SK-N-MC (cell line): ENCODE measurements around the gene FTCD.
A peak's percentile ranks its signal among the peaks of the same experiment; 100 is the strongest.
"Not testable (repeated sequence)": the region's sequence is repeated elsewhere in the genome, so short reads cannot be mapped to it uniquely, and the experiment has no call there.

Experiments used
- DNase-seq: peaks from one replicate; pipeline ENCODE4 v3.0.0-alpha.2; 2011; ENCODE audit warnings: low read depth, low spot score
- H3K27ac ChIP-seq: fragments of 200-600 bp; sonication (generic); 2 replicates; pipeline ENCODE4 v1.5.1; 2016; ENCODE audit warnings: mixed run types
- H3K36me3 ChIP-seq: fragments of 200-600 bp; sonication (generic); 2 replicates; pipeline ENCODE4 v1.6.1; 2017; ENCODE audit warnings: antibody characterized with exemption, low read length, mixed read lengths; ENCODE audit not compliant: insufficient read depth
- H3K4me3 ChIP-seq: fragments of 200-600 bp; sonication (generic); 2 replicates; pipeline ENCODE4 v1.5.1; 2016
- H3K9ac ChIP-seq: fragments of 200-600 bp; sonication (generic); 2 replicates; pipeline ENCODE4 v1.8.0; 2017; ENCODE audit warnings: mixed run types, mixed read lengths; ENCODE audit not compliant: insufficient read length
- H3K9me3 ChIP-seq: fragments of 200-600 bp; sonication (generic); 2 replicates; pipeline ENCODE4 v1.6.1; 2017; ENCODE audit warnings: low read depth, mild to moderate bottlenecking, antibody characterized with exemption, low read length, moderate library complexity, mixed read lengths
- EZH2 ChIP-seq: fragments of 200-600 bp; sonication (generic); IDR thresholded peaks from one replicate; pipeline ENCODE4 v1.6.1; 2017; ENCODE audit warnings: antibody characterized with exemption
- FOXP2 ChIP-seq: optimal IDR thresholded peaks from 2 replicates; pipeline ENCODE3; 2011; ENCODE audit warnings: mild to moderate bottlenecking, moderate library complexity; ENCODE audit not compliant: insufficient read depth; ENCODE audit errors: extremely low read length, control extremely low read depth
- POLR2AphosphoS5 ChIP-seq: IDR thresholded peaks from 2 replicates; pipeline ENCODE4 v1.6.1; 2012; ENCODE audit warnings: mild to moderate bottlenecking, low read depth, low read length, borderline replicate concordance

FTCD gene

DNA sequence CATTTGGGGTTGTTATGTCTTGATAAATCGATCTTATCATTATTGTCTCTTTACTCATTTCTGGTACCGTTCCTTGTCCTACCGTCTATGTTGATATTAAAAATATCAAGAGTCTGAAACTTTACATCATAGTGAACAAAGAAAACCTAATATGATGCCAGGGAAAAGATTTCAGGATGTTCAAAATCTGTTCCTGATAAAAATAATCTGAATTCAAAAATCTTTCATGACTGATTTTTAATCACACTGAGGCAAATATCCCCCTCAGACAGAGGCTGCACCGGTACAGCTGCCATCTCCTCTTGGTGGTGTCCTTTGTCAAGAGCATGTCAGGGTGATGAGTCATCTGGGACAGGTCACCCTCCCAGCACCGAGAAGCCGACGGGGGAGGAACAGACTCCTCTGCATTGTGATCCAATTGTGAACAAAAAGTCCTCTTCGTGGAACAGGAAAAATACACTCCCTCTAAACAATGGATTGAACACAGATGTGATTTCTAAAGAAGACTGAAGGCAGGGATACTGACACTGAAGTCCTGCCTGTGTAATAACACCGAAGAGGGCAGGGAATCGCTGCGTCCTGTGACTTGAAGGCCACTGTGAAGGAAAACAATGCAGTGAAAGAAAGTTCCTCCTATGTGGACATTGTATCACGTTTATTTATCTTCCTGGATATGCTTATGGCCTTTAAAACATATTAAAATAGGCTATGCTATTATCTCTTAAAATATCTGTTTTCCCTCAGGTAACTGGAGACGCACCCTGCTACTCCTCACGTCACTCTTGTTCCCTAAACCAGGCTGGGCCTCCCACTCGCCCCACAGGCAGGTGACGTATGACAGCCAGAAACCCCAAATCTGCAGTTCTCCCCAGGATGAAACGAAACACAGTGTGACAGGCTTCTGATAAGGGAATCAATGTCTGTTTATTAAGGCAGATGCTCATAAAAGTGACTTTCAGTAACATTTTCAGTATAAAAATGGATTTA, 33.1 kb upstream of the FTCD start:
- Histone ChIP-seq H3K27ac (peak overlapping the region; percentile 65; the same call in 1 of the 2 replicates), H3K9ac (no peak overlapping the region), H3K4me3 (no peak overlapping the region), H3K36me3 (peaks cover 44% of the 10 kb centered on the region; the same call in 1 of the 2 replicates), H3K9me3 (no peaks in the 10 kb centered on the region)
- TF ChIP-seq POLR2AphosphoS5 (no peak), FOXP2 (no peak), EZH2 (no peak)
- no peak for DNase-seq

GRCh38 chr21:46187814-46188213, 32.4 kb upstream of the FTCD start:
- no peak overlapping the region for H3K4me3 ChIP-seq
- H3K27ac ChIP-seq: no peak overlapping the region
- peaks cover 39% of the 10 kb centered on the region; the same call in 1 of the 2 replicates for H3K36me3 ChIP-seq
- TF ChIP-seq FOXP2: no peak
- no peak for TF ChIP-seq EZH2
- TF ChIP-seq POLR2AphosphoS5: no peak
- H3K9me3 ChIP-seq: no peaks in the 10 kb centered on the region
- no peak overlapping the region for H3K9ac ChIP-seq
- DNase-seq: no peak

- H3K4me3 ChIP-seq: no peak overlapping the region
- TF ChIP-seq POLR2AphosphoS5: no peak
- no peak for TF ChIP-seq EZH2
- TF ChIP-seq FOXP2: no peak
- H3K9me3 ChIP-seq: no peaks in the 10 kb centered on the region
- no peak overlapping the region for H3K27ac ChIP-seq
- H3K9ac ChIP-seq: no peak overlapping the region
- DNase-seq: no peak
- peaks cover 35% of the 10 kb centered on the region; the same call in 1 of the 2 replicates for H3K36me3 ChIP-seq
Measured at GRCh38 chr21:46187261-46187660, 31.9 kb upstream of the FTCD start.

DNA sequence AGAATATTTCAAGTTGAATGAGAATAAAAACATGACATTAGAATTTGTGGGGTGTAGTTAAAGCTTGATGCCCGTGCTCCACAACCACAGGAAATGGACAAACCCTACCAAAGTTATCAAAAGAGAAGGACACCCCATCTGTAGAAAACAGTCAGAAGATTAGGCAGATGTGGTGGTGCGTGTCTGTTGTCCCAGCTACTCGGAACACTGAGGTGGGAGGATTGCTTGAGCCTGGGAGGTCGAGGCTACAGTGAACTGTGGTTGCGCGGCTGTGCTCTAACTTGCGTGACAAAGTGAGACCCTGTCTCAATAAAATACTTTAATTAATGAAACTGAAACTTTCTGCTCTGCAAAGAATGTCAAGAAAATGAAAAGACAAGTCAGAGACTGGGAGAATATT, 30.3 kb upstream of the FTCD start:
- peak overlapping the region; percentile 76; the same call in 1 of the 2 replicates for H3K27ac ChIP-seq

GRCh38 chr21:46184625-46185555, 29.5 kb upstream of the FTCD start:
- peak overlapping the region; percentile 72 for H3K9ac ChIP-seq
- peak; percentile 53 for DNase-seq
- H3K4me3 ChIP-seq: peak overlapping the region; percentile 100
- no peaks in the 10 kb centered on the region for H3K9me3 ChIP-seq
- peaks cover 17% of the 10 kb centered on the region; the same call in 1 of the 2 replicates for H3K36me3 ChIP-seq
- peak overlapping the region; percentile 76; the same call in 1 of the 2 replicates for H3K27ac ChIP-seq
- TF ChIP-seq FOXP2 (no peak), POLR2AphosphoS5 (peak; percentile 44; the same call in 1 of the 2 replicates), EZH2 (no peak)

More for the DNA sequence above, 30.3 kb upstream of the FTCD start:
- TF ChIP-seq EZH2 (no peak), FOXP2 (no peak), POLR2AphosphoS5 (no peak)
- Histone ChIP-seq H3K9ac (peak overlapping the region; percentile 72), H3K4me3 (peak overlapping the region; percentile 100), H3K9me3 (no peaks in the 10 kb centered on the region), H3K36me3 (peaks cover 22% of the 10 kb centered on the region; the same call in 1 of the 2 replicates)
- no peak for DNase-seq

DNA sequence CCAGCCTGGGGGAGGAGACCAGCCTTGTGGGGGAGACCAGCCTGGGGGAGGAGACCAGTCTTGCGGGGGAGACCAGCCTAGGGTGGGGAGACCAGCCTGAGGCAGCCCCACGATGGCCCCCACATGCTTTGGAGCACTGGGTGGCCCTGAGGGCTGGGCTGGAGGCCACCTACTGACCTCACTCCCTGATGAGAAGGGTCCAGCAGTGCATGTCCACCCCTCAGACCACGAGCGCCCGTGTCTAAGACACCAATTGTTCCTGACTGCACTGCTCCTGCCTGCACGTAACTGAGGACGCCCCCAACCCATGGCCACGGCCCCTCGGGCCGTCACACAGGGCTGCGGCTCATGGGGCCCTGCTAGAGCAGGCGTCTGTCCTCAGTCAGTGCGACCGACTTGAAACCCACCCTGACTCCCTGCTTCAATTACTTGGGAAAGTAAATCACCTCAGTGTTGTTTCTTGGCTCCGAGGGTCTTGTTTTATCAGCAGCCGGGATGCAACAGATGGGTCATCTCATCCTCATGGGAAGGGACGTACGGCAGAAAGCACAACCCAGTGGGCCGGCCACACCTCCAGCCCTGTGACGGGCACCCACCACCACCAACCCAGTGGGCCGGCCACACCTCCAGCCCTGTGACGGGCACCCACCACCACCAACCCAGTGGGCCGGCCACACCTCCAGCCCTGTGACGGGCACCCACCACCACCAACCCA, 28.7 kb upstream of the FTCD start, which contains the start of gene SPATC1L:
Gene SPATC1L (minus strand): TSS at position 550 of the 715 bp plus-strand sequence. CDS start 1,643 bp downstream, outside the sequence.
- TF ChIP-seq FOXP2 (no peak), POLR2AphosphoS5 (peak; percentile 33; the same call in 1 of the 2 replicates)
- H3K36me3 ChIP-seq: peaks cover 10% of the 10 kb centered on the region; the same call in 1 of the 2 replicates
- H3K9ac ChIP-seq: peak within 1 kb of the TSS; percentile 72
- peak; percentile 47 for DNase-seq
- H3K4me3 ChIP-seq: peak within 1 kb of the TSS; percentile 100
- no peaks in the 10 kb centered on the region for H3K9me3 ChIP-seq
- peak within 1 kb of the TSS; percentile 76; the same call in 1 of the 2 replicates for H3K27ac ChIP-seq

- peak overlapping the region; percentile 100 for H3K4me3 ChIP-seq
- H3K9me3 ChIP-seq, H3K36me3 ChIP-seq, H3K27ac ChIP-seq, H3K9ac ChIP-seq, DNase-seq: not testable (repeated sequence)
Measured at GRCh38 chr21:46183337-46183909, 28.0 kb upstream of the FTCD start.
